Mesothelial cell of epicardium (in vitro differentiated cells): ENCODE measurements around the gene RABL2B. TPM values are rescaled to one million over a fixed set of nuclear protein-coding genes. Genes with fewer than 3 reads are reported as not detected.
A peak's percentile ranks its signal among the peaks of the same experiment; 100 is the strongest.

Experiments used
- DNase-seq, 2 experiments: peaks; one replicate each; pipeline ENCODE4 v3.0.0; 2021; ENCODE audit warnings: low spot score in 2 of 2; ENCODE audit not compliant: unreplicated experiment in 2 of 2
- H3K27ac Mint-ChIP-seq: 2 replicates; pipeline ENCODE4 v1.8.0; 2021; ENCODE audit warnings: mixed read lengths
- H3K27me3 Mint-ChIP-seq: 2 replicates; pipeline ENCODE4 v1.8.0; 2021; ENCODE audit warnings: low read depth, mixed read lengths
- H3K36me3 Mint-ChIP-seq: 2 replicates; pipeline ENCODE4 v1.8.0; 2021; ENCODE audit warnings: mixed read lengths
- H3K4me1 Mint-ChIP-seq: 2 replicates; pipeline ENCODE4 v1.8.0; 2021; ENCODE audit warnings: mixed read lengths
- H3K4me3 Mint-ChIP-seq: 2 replicates; pipeline ENCODE4 v1.8.0; 2021; ENCODE audit warnings: mild to moderate bottlenecking, moderate library complexity, mixed read lengths
- H3K9me3 Mint-ChIP-seq: 2 replicates; pipeline ENCODE4 v1.8.0; 2021; ENCODE audit warnings: mixed read lengths
- CTCF ChIP-seq: fragments of 200-600 bp; sonication (generic); IDR thresholded peaks from one replicate; pipeline ENCODE4 v1.5.0; 2021; ENCODE audit warnings: antibody characterized with exemption; ENCODE audit not compliant: unreplicated experiment
- total RNA-seq: library from RNA; stranded (reverse); gene quantifications from 3 replicates; pipeline ENCODE4 v1.2.1, GENCODE V29; 2021

Gene RABL2B
- total RNA-seq, 1 donor from 2014 or later: 47.5 TPM

GRCh38 chr22:50733521-50734342, 49.7 kb downstream of the RABL2B start:
- peak in 1 of 2 experiments; percentile 29 for DNase-seq
- Mint-ChIP-seq H3K27me3 (peaks cover 49% of the 10 kb centered on the region), H3K4me1 (peaks cover 7% of the 10 kb centered on the region), H3K4me3 (no peak overlapping the region), H3K27ac (no peak overlapping the region), H3K9me3 (no peaks in the 10 kb centered on the region), H3K36me3 (no peaks in the 10 kb centered on the region)
- TF ChIP-seq CTCF: no peak

GRCh38 chr22:50732681-50733080, 50.8 kb downstream of the RABL2B start:
- no peaks in the 10 kb centered on the region for H3K9me3 Mint-ChIP-seq
- no peak for TF ChIP-seq CTCF
- H3K36me3 Mint-ChIP-seq: no peaks in the 10 kb centered on the region
- H3K4me1 Mint-ChIP-seq: peaks cover 7% of the 10 kb centered on the region
- peaks cover 38% of the 10 kb centered on the region for H3K27me3 Mint-ChIP-seq
- no peak overlapping the region for H3K27ac Mint-ChIP-seq
- DNase-seq: no peak
- H3K4me3 Mint-ChIP-seq: no peak overlapping the region

GRCh38 chr22:50731811-50732624, 51.4 kb downstream of the RABL2B start:
- H3K4me3 Mint-ChIP-seq: no peak overlapping the region
- peaks cover 32% of the 10 kb centered on the region for H3K27me3 Mint-ChIP-seq
- no peaks in the 10 kb centered on the region for H3K9me3 Mint-ChIP-seq
- peak; percentile 61 for TF ChIP-seq CTCF
- no peaks in the 10 kb centered on the region for H3K36me3 Mint-ChIP-seq
- peak in 1 of 2 experiments; percentile 47 for DNase-seq
- H3K27ac Mint-ChIP-seq: no peak overlapping the region
- H3K4me1 Mint-ChIP-seq: peaks cover 7% of the 10 kb centered on the region

- H3K36me3 Mint-ChIP-seq: no peaks in the 10 kb centered on the region
- DNase-seq: peak in 1 of 2 experiments; percentile 31
- no peak overlapping the region for H3K4me3 Mint-ChIP-seq
- H3K9me3 Mint-ChIP-seq: no peaks in the 10 kb centered on the region
- no peak for TF ChIP-seq CTCF
- H3K27ac Mint-ChIP-seq: no peak overlapping the region
- peaks cover 7% of the 10 kb centered on the region for H3K4me1 Mint-ChIP-seq
- H3K27me3 Mint-ChIP-seq: peaks cover 23% of the 10 kb centered on the region
Measured at GRCh38 chr22:50730941-50731661, 52.3 kb downstream of the RABL2B start.

- DNase-seq: peak in 1 of 2 experiments; percentile 39
- Mint-ChIP-seq H3K4me1 (peaks cover 7% of the 10 kb centered on the region), H3K27ac (no peak overlapping the region), H3K36me3 (peaks cover 2% of the 10 kb centered on the region), H3K27me3 (peaks cover 16% of the 10 kb centered on the region), H3K4me3 (no peak overlapping the region), H3K9me3 (no peaks in the 10 kb centered on the region)
- no peak for TF ChIP-seq CTCF
Measured at GRCh38 chr22:50730013-50730891, 53.2 kb downstream of the RABL2B start.
